ENCODE data around the gene GPR50.

Gene GPR50

GRCh38 chrX:151176231-151176750 lies at the start of gene GPR50:
Gene GPR50, plus strand, starts transcription at chrX:151176584. Its CDS starts 138 bp downstream, at chrX:151176722.
- FAIRE-seq, result no peak

DNA sequence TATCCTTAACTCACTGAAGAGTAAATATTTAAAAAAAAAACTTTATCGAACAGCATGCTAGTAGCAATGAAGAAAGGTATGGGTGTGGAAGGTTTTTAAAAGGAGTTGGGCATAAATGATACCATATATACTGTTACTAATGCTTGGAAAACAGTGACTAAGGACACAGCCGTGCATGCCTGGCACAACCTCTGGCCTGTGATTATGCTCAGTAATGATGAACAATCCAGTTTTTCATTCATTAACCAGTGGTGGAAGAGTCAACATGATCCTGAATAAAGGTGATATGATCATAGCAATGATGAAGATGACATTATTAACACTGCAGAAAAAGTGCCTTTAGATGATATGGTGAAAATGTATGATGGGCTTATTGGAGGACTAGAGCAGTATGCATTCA lies 43.9 kb upstream of the GPR50 start:
- FAIRE-seq, result no peak

DNA sequence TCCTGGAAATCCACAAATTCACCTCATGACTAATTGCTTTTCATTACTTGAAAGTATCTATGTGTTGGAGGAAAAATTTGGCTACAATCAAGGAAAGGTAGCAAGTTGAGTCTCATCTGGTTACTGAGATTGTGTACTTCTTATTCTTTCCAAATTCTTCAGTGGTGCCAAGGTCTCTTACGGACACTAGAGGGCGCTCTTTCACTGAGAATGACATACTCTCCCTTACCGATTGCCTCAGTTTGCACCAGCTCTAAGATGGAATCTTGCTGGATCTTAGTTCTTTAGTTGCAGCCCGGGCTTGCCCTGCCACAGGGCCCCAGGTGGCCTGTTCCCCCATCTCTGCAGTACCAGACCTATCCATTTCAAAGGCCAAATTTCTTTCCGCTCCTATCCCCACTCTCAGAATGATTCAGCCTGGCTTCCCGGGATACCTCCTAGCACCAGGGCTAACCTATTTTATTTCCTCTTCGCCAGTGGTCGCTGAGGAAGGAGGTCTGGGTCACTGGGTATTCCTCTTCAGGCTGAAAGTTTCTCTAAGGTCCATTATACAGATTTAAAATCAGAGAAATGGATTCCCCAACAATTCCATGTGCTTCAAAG lies 24.6 kb upstream of the GPR50 start:
- peak; percentile 18 for FAIRE-seq

DNA sequence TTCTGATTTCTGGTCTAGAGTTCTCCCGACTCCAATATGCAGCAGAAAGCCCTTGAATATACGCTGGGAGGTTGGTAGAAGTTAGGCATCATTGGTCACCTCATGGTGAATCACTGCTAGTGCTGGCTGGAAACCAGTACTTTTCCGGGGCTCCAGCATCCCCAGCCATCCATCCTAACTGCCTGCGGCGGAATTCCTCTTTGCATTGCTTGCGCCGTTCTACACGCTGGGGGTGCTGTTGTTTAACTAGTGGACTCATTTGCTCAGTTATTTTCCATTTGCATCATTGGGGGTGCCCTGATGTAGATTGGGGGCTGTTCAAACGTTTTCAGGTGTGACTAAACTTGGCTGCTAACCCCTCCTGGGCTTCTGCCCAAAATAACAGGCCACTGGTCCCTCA lies 23.3 kb upstream of the GPR50 start:
- no peak for FAIRE-seq

GRCh38 chrX:151153667-151154066 lies 22.7 kb upstream of the GPR50 start:
- no peak for FAIRE-seq

- FAIRE-seq, result no peak
These were observed 21.1 kb upstream of the GPR50 start for GRCh38 chrX:151155234-151155633.

DNA sequence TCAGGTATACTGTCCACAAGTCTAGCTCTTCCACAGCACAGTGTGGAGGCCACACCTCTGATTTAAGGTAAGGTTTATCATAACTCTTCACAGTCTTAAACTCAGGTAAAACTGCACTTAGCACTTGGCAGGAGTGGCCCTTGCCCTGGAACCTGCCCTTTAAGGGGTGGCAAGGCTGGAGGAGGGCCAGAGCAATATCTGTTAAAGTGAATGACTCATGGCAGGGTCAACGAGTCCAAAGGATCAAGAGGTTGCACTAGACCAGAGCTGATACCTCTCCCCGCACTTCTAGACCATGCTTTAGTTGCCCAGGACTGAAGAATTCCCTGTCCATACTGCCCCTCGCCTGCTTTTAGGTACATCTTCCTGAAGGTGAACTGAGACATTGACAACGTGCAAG lies 14.7 kb upstream of the GPR50 start:
- FAIRE-seq, result no peak

GRCh38 chrX:151167791-151168345 lies 8.5 kb upstream of the GPR50 start:
- no peak for FAIRE-seq

GRCh38 chrX:151169783-151170182 lies 6.6 kb upstream of the GPR50 start:
- no peak for FAIRE-seq

DNA sequence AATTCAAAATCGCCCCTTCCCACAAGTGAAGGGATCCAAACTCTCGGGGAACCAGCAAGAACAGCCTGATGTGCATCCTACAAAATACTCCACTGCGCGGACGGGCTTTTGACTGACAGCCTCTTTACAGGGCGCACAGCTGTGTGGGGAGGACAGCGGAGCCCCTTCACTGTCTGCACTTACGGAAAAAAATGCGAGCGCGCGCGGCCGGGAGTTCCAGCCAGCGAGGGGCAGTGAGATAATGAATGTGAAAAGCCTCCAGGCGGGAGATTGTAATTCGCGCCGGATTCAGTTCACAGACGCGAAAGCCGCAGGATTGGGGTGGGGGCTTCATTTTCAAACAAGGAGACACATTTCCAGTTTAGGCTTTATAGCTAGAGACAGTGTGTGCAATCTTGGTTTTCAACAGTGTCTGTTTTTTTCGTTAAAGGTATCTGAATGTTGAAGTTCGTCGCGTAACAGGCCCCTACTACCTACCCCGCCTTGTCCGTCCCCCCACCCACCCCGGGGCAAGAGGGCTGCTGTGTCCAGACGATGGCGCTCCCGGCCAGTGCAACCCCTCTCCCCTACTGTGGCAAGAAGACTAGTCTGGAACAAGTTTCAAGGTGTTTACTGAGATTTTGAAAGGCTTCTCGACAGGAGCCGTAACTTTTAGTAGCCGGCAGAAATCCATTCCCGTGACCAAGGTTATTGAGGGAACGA lies 1.7 kb upstream of the GPR50 start:
- FAIRE-seq, result no peak

DNA sequence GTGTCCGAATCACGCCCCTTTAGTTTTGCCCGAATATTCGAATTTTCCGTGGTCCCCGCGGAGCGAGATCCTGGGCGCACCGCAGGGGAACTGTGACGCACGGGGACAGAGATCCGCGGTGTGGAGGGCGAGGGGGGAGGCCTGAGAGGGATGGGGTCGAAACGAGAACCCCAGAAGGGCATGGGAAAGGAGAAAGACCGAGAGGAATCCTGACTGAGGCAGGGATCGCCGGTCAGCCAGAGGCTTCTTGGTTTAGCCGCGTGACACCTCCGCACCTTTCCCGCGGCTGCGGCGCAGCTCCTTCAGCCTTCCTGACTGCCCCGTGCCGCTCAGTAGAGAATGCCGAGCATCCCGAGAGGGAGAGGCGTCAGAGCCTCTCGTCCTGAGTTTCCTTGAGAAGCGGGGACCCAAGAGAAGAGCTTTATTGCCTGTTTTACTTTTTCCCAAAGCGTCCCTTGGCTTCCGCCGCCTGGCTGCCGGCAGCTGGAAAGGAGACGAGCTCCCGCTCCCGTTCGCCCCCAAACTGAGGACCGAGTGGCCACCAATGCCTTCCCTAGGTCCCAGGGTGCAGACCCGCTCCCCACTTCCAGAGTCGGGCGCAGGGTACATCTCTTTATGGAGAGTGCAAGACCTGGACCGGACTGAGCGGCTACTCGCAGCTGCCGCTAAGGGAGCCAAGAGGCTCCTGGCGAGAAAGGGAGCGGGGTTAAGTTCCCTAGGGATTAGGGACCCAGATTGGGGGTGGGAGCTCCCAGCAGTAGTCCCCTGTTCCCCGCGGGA lies 911 bp upstream of the GPR50 start:
- FAIRE-seq, result no peak

DNA sequence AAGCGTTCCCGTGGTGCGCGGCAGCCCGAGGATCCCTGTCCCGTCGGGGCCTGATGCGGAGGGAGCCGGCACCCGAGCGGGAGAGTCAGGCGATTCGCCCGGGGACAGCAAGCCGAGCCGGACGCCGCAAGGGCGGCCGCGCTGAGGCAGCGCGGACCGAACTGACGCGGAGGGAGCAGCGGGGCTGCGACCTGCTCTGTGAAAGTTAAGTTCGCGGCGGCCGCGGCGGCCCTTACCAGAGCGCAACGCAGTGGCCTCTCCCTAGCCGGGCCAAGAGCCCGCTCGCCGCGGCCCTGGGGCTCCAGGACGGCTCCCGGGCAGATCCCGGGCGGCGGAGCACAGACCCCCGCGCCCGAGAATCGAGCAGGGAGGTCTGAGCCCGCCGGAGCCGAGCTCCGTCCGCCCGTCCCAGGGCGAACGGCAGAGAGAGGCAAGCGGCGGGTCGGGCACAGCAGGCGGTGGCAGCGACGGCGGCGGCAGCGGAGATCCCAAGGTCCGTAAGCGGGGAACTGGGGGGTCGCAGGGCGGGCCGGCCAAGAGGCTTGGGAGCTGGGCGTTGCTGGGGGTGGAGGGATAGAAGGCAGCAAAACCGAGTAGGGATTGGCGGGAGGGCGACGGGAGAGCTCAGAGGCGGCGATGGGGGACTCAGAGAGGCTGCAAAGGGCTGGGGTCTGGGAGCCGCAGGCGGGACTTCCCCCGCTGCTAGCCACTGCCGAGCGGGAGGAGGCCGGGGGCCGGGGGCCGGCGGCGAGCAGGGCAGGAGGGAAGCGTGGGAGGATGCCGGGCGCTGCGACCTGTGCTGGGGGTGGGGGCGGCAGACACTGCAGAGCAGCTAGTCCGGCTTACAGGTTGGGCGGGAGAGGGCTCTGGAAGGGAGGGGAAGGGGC lies 1.0 kb downstream of the GPR50 start:
- FAIRE-seq, result no peak

DNA sequence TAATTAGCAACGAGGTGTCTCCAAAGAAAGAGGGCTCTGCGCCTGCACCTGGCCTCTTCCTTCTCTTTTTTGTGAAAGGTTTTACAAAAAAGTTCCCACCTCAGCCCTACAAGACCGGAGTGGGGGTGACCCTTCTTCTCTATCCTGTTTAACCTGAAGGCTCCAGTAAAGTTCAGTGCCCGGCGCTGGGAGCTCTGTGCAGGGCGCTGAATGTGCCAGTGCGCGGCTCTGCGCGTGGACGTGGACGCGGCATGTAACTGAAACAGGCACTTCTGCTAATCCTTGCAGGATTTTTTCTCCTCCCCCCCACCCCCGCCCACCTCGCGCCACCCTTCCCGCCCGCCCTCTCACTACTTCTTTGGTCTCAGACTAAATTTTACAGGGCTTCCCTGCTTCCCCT lies 2.4 kb downstream of the GPR50 start:
- no peak for FAIRE-seq

DNA sequence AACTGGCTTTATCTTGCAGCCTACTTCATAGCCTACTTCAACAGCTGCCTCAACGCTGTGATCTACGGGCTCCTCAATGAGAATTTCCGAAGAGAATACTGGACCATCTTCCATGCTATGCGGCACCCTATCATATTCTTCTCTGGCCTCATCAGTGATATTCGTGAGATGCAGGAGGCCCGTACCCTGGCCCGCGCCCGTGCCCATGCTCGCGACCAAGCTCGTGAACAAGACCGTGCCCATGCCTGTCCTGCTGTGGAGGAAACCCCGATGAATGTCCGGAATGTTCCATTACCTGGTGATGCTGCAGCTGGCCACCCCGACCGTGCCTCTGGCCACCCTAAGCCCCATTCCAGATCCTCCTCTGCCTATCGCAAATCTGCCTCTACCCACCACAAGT lies 4.0 kb downstream of the GPR50 start:
- FAIRE-seq, result no peak

- no peak for FAIRE-seq
These were observed 4.7 kb downstream of the GPR50 start for GRCh38 chrX:151181088-151181487.

DNA sequence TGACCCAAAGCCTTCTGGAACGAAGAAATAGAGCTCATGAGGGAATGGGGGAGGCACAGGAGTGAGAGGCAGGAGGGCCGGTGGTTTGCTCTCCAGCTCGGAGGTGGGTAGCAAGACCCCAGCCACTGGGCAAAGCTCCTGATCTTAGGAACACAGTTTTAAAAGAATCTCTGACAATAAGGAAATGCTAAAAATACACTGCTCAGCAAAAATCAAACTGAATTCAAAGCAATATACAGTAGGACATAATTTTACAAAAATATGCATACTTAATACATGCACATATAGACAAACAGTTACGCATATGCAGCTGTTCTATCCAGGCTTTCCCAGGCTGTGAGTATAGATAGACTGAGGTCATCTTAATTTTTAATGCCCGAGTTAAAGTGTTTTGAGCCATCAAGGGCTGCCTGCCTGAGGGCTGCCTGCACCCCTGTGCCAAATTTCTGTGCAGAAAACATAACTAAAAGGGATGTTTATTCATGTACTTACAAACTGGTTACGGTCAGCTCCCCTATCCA lies 6.9 kb downstream of the GPR50 start:
- FAIRE-seq, result no peak

DNA sequence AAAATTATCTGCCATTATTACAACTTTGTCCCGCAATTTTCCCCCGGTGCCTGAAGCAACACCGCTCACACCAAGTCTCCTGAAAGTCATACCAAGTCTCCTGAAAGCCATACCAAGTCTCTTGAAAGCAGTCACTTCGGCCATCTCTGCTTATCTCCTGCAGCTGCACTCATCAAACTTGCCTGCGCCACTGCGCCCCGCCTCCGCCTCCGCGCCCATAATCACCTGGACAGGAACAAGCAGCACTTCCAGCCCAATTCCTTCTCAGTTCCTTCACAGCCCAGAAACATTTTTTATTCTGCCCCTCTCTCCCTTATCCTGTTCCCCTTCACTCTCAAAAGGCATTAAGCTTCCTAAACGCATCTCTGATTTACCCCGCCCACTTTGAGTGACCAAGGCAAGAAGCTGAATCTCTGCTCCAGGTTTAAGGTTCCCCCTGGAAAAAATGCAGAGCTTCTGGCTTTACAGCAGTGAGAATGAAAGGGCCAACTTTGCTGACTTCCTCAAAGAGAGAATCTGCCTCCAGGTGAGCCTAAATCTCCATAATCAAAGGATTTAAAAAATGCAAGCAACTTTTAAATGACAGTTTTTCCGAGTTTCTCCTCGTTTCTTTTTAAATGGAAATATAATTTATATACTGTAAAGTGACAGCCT lies 7.7 kb downstream of the GPR50 start:
- peak; percentile 41 for FAIRE-seq

DNA sequence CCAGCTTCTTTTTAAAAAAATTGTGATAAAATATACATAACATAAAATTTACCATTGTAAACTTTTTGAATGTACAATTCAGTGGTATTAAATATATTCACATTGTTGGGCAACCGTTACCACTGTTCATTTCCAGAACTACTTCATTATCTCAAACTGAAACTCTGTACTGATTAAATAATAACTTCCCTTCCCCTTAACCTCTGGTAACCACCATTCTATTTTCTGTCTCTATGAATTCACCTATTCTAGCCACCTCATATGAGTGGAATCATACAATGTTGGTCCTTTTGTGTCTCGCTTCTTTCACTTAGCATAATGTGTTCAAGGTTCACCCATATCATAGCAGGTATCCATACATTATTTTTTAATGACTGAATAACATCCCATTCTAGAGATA lies 8.3 kb downstream of the GPR50 start:
- no peak for FAIRE-seq

DNA sequence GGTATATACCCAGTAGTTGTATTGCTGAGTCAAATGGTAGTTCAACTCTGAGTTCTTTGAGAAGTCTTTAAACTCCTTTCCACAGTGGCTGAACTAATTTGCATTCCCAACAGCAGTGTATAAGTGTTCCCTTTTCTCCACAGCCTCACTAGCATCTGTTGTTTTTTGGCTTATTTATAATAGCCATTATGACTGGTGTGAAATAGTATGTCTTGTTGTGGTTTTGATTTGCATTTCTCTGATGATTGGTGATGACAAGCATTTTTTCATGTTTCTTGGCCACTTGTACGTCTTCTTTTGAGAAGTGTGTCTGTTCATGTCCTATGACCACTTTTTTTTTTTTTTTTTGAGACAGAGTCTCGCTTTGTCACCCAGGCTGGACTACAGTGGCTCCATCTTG lies 30.5 kb downstream of the GPR50 start:
- FAIRE-seq, result no peak

DNA sequence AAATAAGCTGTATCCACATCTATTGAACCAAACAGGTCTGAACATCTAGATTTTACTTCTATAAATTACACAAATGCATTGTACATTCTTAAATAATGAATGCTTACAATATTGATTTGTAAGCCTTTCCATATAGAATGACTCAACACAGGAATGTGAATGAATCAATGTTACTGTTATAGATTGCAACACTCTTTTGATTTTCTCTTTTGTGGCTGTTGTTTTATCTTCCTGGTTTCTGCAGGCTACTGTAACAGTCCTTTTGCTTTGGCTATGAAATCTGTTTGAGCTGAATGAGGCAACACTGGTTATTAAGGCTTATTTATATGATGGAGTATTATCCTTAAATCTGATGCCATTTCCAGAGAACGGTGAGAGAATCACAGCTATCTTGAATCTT lies 49.5 kb downstream of the GPR50 start:
- FAIRE-seq, result no peak

DNA sequence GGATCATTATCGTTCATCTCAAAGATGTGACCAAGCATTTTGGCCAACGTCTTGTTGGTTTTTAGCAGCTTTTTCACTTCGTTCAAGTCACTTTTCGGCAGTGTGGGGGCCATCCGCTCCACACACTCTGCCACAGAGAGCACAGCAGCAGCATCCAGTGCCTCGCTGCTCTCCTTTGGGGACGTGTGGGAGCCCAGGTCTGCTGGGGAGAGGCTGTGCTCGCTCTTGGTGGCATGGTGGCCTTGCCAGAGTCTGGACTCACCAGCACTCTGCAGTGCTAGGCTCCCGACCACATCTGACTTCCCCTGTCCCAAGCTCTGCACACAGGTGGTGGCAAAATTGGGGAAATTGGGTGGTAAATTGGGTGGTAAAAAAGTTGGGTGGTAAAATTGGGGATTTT lies 50.6 kb downstream of the GPR50 start:
- FAIRE-seq, result no peak

DNA sequence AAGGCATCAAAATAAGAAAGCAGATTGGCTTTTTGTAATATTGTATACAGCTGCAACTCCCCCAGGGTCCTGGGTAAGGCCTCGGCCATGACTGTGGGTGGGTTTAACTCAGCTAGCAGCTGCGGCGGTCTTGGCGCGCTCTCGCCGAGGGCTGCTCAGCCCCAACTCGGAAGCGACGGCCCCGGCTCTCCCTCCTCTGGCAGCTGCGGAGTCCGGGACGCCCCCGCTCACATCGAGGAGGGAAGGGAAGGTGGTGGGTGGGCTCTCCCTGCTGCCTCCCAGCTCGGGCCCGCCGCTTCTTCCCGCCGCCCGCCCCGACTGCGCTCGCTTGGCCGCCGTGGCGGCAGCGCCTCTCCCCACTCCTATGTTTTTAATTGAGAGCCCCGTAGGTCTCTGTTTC lies 51.2 kb downstream of the GPR50 start:
- FAIRE-seq, result no peak
